C4-2B (cell line): ENCODE measurements around the gene RET.

Experiments used
- CTCF ChIP-seq: fragments of 450-650 bp; conservative IDR thresholded peaks from 2 replicates; pipeline ENCODE4 v1.5.1; 2017; ENCODE audit warnings: mild to moderate bottlenecking
- ZFX ChIP-seq: fragments of 450-650 bp; IDR thresholded peaks from 2 replicates; pipeline ENCODE4 v1.6.1; 2017

- TF ChIP-seq CTCF (no peak), ZFX (no peak)
Observed at GRCh38 chr10:43126759-43127424, 50.0 kb downstream of the RET start.
